NOMO-1 (cell line): ENCODE data around the gene DNAAF8.

Experiments used
- DNase-seq, 2 experiments: peaks; one replicate each; lab custom pipeline; 2025; ENCODE audit not compliant: unreplicated experiment in 2 of 2; lab: John Stamatoyannopoulos, UW

The DNAAF8 gene

GRCh38 chr16:4694642-4695451 is 39.5 kb upstream of the DNAAF8 start:
- no peak for DNase-seq

GRCh38 chr16:4695473-4696171 is 38.7 kb upstream of the DNAAF8 start:
- DNase-seq = no peak

DNA sequence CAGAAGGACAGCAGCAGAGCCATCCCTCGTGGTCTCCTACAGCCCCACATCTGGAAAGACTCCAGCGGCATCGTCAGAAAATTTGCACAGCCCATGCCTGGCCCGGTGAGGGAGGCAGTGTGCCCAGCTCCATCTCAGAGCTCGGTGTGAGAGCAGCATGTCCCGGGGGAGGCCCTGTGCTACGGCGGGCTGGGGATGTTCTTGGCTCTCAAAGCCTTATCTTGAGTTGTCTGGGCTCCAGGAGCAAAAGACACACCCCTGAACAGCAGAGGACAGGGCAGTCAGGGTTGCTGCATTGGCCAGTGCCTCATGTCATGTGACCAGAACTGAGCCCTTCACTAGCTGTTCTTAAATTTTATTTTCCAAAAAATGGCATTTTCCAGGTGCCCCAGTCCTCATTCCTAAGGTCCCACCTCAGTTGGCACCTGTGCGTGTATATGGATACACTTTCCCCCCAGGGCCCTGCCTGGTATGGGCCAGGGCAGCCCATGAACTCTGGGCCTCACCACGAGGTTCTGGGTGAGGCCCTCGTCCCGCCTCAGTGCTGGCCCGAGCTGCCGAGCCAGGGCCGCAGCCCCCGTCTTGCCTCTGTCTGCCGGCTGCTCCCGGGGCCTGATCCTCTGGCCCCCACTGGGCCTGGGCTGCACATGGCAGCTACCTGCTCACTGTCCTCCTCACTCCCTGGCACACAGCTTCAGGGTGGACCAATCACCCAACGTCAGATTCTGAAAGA is 38.0 kb upstream of the DNAAF8 start:
- no peak for DNase-seq

DNA sequence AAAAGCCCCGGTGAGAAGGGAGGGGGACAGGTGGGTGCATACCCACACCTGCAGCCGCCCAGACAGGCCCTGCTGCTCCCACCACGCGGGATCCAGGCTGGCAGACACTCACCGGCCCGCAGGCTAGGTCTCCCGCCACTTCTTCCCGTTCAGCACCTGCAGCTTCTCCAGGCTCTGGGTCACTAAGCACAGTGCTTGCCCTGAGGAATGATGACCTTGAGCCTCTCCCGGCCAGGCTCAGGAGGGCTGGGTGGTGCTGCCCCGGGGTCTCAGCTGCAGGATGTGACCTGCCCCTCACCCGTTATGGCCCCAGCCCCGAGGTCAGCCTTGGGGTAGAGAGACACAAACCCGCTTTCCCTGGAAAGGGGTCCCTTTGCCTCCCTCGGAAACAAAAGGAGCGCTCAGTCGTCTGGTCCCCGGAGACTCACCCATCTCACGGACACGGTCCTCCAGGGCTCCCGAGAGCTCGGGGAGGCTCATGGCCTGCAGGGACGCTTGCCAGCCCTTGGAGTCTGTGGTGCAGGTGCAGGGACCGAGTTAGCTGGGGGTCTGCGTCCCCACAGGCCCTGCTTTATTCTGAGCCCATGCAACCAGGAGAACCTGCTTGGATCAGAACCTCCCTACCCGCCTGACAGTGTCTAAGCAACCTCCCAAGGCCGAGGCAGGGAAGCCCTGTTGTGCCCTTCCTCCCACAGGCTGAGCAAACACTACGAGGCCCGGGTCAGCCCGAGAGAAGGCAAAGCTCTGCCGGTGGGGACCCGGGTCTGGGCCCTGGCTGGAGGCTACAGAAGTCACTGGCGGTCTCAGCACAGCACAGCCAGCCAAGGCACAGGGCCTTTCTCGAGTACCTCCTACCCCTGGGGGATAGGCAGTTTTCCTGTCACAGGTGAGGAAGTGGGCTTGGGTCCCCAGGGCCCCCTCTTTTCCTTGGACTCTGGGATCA is 37.2 kb upstream of the DNAAF8 start:
- no peak for DNase-seq

GRCh38 chr16:4697848-4698291 is 36.5 kb upstream of the DNAAF8 start:
- DNase-seq = no peak

- no peak for DNase-seq
Measured at GRCh38 chr16:4698321-4699045, 35.9 kb upstream of the DNAAF8 start.

DNA sequence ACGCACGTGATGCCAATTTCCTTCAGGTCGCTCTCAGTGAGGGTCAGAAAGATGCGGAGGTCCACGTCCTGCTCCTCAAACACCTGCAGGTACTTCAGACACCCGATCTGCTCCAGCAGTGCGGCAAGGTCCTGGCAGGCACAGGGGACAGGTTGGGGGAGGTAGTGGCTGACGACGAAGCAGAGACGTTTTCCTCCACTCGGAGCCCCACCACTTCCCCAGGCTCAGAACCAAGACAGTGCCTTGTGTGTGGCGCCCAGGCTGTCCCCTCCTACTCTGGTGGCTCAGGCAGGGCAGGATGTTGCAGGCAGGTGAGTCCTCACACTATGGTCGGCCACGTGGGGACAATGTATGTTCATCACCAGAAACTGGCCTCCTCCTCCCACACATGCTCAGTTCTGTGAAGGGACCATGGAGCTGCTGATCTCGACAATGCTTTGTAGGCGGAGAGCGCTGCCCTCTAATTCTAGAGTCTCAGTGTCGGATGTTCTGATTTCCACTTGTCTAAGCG is 35.2 kb upstream of the DNAAF8 start:
- no peak for DNase-seq

DNA sequence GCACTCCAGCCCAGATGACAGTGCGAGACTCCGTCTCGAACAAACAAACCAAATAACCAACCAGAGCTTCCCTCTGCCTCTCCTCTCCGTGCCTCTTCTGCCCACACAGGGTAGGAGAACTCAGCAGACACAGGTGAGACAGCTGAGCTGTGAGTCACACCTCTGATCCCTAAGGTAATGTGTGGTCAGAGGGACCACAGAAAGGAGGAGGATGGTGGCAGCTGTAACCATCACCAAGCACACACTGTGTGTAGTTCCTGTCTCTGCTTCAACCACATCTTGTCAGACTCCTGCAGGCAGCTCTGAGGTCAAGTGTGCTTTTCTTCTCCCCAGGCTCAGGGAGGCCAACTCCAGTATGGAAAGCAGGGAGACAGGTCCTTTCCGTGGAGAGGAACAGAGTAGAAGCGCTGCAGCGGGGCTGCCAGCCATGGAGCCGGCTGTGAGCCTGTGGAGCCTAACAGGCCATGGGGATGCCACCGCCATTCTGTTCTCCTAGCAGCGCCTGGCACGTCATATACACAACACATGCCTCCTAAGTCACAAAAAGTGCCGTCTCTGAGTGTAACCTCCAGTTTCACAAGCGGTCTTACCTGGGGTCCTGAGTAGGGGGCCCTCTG is 33.8 kb upstream of the DNAAF8 start:
- DNase-seq = no peak

- DNase-seq = no peak
Measured at GRCh38 chr16:4700997-4701743, 33.2 kb upstream of the DNAAF8 start.

DNA sequence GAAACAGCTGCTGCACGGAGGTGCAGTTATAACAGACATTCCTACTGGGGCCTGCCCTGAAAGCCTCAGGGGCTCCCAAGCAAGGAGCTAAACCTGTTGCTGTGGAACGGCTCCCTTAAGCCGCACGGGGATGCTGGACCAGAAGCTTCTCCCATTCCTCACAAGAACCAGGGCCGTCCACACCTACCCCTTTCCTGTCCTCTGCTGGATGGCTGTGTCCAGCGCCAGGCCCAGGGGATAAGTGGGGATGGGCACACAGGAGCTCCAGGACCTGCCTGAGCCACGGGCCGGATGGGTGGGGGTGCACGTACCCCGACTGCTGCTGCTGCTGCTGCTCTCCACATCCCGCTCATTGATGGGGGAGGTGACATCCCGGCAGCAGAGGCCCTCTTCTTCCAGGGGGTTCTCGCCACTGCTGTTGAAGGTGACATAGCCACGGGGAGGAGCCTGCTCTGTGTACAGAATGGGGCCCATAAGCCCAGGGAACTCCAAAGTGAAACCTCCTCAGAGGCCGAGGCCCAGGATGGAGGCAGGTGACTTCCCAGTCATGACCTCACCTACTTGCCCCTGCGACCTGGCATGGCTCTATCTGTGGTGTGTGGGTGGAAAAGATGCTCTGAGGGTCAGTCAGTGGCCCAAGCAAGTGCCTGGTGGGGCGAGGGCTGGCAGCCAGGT is 32.4 kb upstream of the DNAAF8 start:
- DNase-seq = no peak

GRCh38 chr16:4702466-4702808 is 31.9 kb upstream of the DNAAF8 start:
- DNase-seq = no peak

GRCh38 chr16:4703906-4704305 is 30.4 kb upstream of the DNAAF8 start:
- DNase-seq = no peak

DNA sequence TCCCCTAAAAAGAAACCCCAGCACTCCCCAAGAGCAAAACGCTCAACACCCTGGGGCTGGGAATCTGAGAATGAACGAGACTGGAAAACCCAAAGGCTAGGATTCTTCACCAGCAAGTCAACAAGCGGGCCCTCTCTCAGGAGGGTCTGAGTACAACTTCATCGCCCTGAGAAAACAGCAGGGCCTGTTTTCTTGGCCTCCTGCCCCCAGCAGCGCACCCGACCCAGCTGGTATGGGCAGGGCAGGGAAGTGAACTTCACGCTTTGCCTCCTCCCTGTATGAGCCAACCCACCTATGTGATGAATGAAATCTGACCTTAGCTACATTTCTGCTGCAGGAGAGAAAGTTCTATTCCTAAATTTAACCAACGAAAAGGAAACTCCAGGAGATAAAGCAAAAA is 29.8 kb upstream of the DNAAF8 start:
- DNase-seq = no peak

GRCh38 chr16:4704913-4705312 is 29.4 kb upstream of the DNAAF8 start:
- no peak for DNase-seq

GRCh38 chr16:4706871-4707270 is 27.5 kb upstream of the DNAAF8 start:
- no peak for DNase-seq

DNA sequence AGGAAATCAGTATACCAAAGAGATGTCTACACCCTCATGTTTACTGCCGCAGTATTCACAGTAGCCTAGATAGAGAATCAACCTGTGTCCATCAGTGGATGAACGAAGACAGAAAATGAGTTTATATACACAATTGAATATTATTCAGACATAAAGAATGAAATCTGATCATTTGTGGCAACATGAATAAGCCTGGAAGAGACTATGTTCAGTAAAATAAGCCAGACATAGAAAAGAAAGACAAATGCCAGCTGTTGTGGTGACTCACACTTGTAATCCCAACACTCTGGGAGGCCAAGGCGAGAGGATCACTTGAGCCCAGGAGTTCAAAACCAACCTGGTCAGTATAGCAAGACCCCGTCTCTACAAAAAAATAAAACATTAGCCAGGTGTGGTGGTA is 24.9 kb upstream of the DNAAF8 start:
- DNase-seq = no peak

DNA sequence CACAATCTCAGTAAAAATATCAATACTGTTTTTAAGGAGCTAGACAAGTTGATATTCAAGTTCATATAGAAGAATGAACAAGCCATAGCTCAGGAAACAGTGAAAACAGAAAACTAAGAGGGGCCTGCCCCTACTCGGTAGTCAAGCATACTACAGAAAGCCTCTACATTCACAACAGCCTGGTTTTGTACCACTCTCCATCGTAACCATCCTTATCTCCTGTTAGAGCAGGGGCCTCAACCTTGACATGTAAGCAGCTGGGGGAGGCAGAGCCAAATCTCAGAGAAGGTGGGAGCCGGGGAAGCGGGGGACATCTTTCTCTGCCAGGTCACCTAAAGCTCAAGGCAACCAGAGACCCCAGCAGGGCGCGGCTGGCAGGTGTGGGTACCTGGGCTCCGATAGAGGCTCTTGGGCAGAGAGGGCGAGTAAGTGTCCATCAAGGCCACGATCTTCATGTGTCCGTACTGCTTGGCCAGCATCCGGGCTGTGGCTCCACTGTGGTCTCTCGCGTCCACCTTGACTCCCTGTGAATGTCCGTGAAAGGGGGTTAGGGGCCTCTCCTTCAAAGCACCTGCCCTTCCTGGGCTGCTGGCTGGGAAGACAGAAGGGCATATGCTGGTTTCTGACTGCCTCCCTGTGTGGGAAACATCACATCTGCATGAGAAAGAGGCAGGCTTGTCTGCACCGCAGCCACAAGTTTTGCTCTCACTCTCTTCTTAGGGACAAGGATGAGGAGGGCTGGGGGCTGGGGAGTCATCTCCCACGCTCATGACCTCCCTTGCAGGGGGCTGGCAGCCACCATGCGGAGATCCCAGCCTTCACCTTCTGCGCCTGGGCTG is 20.5 kb upstream of the DNAAF8 start:
- no peak for DNase-seq
